GM21723 (cell line): ENCODE measurements around the gene SPTBN4.
A peak's percentile ranks its signal among the peaks of the same experiment; 100 is the strongest.
"Not testable (repeated sequence)": the region's sequence is repeated elsewhere in the genome, so short reads cannot be mapped to it uniquely, and the experiment has no call there.

Source experiments
- ATAC-seq: cut with Tn5 transposase; IDR thresholded peaks from one replicate; pipeline ENCODE4 v1.9.1; 2021; ENCODE audit warnings: mild to moderate bottlenecking, moderate library complexity; ENCODE audit not compliant: unreplicated experiment

SPTBN4 gene

DNA sequence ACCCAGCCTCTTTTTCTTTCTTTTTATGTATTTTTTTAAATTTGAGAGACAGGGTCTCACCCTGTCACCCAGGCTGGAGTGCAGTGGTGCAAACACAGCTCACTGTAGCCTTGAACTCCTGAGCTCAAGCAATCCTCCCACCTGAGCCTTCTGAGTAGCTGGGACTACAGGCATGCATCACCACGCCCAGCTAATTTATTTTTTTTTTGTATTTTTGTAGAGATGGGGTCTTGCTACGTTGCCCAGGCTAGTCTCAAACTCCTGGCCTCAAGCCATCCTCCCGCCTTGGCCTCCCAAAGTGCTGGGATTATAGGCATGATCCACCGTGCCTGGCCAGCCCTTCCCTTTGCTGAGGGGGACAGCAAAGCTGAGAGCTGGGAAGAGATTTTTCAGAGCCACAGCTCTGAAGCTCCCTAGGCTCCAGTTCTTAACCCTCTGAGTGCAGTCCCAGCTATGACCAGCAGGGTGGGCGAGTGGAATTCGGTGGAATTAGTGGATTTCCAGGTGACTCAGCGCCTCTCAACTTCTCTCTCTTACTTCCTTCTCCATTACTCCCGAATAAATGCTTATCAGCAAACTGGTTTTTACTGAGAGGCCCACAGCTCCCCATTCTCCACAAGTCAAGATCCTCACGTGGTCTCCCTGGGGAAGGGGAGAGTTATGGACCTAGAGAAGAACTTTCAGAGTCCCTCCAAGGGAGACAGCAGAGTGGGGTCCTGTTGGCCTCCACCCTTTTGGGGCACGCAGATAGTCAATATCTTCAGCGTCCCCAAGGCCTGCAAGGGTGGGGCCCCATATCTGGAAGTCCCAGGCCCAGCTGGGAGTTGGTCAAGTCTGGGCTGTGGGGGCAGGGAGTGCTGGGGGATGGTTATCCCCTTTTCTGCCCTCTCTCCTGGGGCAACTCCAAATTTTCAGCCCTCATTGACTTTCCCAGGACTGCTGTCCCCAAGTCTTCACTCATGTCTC is 2.5 kb upstream of the SPTBN4 start:
- no peak for ATAC-seq

DNA sequence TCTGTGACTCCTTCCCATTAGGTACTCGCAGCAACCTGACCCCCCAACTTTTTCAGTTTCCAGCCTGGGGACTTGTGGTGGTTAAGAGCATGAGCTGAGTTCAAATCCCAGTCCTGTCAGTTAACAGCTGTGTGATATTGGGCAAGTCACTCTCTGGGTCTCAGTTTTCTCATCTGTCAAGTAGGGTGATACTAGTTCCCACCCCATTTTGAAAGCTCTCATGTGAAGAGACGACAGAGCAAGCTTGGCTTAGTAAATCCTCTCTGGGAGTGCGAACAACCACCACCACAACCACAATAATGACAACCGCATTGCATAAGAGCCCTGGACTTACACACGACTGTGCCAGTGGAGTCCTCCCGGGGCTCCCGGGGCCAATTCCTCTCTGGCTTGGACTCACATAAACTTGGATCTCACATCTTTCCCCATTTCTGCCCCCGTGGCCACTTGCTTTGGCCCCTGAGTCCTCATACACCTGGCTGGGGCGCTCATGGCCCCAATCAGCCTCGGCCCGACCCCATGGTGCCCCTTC is 1.7 kb upstream of the SPTBN4 start:
- ATAC-seq: no peak

DNA sequence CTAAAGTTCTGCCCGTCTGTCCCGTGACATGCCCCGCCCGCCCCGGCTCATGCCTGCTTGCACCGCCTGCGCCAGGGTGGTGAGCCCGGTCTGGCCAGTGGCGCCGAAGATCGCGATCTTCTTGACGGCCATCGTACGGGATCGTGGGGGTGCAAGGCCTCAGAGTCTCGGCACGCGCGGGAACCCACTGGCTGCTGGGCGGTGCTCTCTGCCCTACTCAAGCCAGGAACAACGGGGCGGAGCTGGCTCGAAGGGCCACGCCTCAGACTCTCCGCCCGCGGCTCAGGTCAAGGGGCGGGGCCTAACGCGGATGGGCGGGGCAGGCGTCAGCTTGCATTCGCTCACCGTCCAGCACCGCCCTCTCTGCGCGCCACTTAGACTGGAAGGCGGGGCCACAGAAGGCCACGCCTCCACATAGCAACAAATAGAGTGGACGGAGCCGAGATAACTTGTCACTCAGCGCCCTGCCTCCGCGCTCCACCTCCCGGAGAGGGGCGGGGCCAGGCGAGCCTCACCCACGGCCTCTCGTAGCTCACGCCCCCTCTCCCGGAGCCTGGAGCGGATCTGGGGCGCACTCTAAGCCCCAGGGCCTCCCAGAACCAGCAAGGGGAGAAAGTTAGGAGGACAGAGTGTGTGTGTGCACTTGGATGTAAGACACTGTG is 1.1 kb upstream of the SPTBN4 start, which contains the start of gene BLVRB:
TSS of gene BLVRB (minus strand) at position 189 of the 662 bp plus-strand sequence. CDS start at position 132, 57 bp downstream.
- ATAC-seq: peak; percentile 89

DNA sequence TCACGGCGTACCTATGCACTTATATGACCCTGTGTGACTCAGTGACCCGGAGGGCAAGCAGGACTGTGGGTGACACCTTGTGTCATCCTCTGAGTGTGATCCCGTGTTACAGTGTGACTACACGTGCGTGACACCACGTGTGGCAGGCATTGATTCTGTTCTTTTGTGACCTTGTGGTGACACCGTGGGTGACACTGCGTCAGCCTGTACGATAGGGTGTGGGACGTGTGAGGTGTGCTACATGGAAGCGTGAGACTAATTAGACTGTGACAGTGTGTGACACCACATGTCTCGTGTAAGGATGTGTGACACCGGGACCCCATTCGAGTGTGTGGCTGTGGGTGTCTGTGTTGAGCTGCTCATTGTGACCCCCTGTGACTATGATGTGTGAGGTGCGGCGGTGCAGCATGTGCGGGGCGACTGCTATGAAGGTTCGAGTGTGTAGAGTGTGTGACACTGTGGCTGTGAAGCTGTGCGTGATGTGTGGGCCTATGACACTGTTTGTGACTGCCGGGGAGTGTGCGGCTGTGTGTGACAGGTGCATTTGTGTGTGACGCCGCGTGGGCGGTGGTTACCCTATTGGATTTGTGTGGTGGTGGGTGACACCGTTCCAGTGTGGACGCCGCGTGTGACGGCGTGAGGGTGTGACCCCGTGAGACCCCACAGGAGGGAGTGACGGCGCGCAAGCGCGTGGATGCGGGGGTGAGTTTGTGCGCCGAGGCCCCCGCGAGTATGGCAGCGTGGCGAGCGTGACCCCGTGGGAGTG is 399 bp upstream of the SPTBN4 start:
- peak; percentile 38 for ATAC-seq

DNA sequence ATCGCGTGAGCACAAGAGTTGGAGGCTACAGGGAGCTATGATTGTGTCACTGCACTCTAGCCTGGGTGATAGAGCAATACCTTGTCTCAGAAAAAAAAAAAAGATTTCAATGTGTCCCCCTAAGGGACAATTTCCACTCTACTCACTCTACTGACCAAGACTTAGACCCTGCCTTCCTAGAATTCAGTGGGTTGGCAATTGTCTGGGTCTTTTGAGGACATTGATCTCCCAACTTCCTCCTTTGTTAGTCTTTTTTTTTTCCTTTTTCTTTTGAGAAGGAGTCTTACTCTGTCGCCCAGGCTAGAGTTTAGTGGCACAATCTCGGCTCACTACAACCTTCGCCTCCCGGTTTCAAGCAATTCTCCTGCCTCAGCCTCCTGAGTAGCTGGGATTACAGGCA is 2.2 kb downstream of the SPTBN4 start:
- ATAC-seq: no peak

DNA sequence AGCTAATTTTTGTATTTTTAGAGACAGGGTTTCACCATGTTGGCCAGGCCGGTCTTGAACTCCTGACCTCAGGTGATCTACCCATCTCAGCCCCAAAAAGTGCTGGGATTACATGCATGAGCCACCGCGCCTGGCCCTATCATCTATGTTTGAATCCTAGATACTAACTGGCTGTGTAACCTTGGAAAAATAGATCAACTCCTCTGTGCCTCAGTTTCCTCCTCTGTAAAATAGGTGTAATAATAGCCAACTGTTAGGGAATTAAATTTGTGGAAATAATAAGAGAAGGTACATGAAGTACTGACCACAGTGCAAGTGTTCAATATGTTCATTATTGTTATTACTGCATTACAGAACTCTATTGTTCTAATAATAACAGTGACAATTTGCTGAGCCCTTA is 4.3 kb downstream of the SPTBN4 start:
- no peak for ATAC-seq

DNA sequence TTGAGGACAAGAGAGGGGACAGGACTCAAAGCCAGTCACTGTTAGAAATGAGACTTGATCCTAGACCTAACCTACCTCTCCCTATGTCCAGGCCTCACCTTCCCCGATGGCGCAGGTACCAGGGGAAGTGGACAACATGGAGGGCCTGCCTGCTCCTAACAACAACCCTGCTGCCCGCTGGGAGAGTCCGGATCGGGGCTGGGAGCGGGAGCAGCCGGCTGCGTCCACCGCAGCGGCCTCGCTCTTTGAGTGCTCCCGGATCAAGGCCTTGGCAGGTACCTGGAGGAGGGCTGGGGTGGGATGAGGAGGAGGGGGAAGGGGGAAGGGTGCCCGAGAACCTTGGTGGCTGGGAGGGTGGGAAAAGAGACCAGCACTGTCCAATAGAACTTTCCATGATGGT is 5.7 kb downstream of the SPTBN4 start:
- no peak for ATAC-seq

DNA sequence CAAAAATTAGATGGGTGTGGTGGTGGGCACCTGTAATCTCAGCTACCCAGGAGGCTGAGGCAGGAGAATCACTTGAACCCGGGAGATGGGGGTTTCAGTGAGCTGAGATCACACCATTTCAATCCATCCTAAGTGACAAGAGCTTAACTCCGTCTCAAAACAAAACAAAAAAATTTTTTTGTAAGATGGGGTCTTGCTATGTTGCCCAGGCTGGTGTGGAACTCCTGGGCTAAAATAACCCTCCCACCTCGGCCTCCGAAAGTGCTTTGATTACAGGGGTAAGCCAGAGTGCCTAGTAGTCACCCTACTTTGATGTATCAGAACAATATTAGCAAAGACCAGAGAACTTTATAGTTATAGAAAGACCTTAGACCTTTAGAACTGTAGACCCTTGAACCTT is 7.9 kb downstream of the SPTBN4 start:
- ATAC-seq: no peak

DNA sequence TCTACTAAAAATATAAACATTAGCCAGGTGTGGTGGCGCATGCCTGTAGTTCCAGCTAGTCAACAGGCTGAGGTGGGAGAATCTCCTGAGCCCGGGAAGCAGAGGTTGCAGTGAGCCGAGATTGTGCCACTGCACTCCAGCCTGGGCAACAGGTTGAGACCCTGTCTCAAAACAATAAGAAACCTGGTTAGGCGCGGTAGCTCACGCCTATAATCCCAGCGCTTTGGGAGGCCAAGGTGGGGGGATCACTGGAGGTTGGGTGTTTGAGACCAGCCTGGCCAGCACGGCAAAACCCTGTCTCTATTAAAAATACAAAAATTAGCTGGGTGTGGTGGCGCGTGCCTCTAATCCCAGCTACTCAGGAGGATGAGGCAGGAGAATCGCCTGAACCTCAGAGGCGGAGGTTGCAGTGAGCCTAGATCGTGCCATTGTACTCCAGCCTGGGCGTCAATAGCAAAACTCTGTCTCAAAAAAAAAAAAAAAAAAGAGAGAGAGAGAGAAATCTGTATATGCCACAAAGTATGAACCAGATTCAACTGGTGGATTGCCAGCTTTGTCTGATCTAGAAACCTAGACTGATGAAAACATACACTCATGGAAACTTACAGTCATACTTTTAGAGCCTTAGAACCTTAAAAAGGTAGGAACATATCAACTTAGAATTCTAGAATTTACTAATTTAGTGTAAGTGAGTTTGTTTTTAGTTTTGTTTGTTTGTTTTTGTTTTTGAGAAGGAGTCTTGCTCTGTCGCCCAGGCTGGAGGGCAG is 9.3 kb downstream of the SPTBN4 start:
- not testable (repeated sequence) for ATAC-seq

DNA sequence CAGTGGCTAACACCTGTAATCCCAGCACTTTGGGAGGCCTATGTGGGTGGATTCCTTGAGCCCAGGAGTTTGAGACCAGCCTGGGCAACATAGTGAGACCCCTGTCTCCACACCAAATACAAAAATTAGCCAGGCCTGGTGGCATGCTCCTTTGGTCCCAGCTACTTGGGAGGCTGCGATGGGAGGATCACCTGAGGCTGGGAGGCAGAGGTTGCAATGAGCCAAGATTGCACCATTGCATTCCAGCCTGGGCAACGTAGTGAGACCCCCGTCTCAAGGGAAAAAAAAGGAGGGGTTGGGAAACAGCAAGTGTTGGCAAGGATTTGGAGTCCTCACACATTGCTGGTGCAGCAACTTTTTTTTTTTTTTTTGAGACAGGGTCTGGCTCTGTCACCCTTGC is 19.2 kb downstream of the SPTBN4 start:
- ATAC-seq: no peak

DNA sequence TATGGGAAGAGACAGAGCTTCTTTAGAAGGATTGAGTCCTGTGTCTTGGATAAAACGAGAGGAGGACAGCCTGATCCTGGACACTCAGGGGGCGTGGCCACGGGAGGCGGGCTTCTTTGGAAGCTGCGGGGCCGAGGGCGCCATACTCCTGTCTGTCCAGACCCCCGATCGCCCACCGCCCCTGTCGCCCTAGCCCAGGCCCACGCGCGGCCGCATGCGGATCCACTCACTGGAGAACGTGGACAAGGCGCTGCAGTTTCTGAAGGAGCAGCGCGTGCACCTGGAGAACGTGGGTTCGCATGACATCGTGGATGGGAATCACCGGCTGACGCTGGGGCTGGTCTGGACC is 23.1 kb downstream of the SPTBN4 start:
- ATAC-seq: no peak

DNA sequence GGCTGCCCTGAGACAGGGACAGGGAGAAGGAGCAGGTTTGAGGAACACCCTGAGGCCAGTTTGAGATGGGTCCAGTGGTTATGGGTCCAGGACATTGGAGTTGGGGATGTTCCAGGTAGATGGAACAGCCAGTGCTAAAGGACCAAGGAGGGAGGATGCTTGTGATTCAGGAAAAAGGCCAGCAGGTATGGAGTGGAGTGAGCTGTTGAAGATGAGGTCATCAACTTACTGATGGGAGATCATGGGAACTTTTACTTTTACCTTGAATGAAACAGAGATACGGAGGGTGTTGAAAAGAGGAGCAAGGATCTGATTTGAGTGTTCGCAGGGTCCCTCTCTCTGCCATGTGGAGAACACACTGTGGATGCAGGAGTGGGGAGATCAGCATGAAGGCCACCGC is 25.5 kb downstream of the SPTBN4 start:
- no peak for ATAC-seq

DNA sequence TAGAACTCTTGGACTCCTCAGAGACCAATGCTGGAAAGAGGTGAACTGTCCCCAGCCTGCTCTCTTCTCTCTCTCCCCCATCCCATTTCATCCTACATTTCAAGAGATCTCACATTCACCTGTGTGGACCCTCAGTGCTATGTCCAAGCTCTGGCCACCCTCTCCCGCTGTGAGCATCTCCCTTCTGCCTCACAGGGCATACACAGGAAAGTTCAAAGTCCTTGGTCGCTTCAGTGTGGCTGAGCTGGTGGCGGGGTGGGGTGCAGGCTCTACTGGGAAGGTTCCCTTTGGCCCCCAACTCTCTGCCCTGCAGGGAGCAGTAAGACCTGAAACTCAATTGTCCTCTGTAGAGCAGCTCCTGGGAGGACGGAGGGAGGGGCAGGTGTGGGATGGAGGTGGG is 27.0 kb downstream of the SPTBN4 start:
- ATAC-seq: no peak

DNA sequence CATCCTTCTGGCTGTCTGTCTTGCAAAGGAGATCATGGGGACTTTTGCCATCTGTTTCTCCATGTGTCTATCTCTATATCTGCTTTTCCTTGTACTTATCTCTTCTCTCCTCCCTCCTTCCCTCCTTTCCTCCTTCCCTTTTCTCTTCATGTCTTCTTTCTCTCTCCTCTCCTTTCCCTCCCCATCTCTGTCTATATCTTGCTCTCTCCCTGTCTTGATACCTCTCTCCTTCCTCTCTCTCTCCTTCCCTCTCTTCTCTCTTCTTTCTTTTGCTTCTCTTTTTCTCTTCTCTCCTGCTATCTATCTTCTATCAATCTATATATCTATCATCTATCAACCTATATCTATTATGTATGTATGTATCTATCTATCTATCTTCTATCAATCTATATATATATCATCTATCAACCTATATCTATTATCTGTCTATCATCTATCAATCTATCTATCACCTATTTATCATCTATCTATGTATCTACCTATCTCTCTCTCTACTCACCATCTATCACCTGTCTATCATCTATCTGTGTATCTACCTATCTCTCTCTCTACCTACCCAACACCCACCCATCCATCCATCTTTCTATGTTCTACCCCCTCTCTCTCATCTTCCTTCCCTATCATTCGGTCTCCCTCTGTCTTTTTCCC is 27.5 kb downstream of the SPTBN4 start:
- no peak for ATAC-seq

DNA sequence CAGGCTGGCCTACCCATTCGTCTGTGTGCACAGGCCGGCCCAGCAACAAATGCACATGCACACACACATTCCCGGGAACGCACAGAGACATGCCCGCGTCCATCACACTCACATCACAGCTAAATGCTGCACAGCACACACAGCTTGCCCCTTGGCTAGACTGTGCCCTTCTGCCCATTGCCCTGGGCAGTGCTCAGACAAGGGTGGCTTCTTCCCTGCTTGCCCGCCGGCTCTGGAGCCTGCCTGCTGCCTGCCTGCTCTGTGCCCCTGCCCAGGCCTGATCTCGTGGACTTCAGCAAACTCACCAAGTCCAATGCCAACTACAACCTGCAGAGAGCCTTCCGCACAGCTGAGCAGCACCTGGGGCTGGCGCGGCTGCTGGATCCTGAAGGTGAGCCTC is 30.4 kb downstream of the SPTBN4 start:
- ATAC-seq: no peak

DNA sequence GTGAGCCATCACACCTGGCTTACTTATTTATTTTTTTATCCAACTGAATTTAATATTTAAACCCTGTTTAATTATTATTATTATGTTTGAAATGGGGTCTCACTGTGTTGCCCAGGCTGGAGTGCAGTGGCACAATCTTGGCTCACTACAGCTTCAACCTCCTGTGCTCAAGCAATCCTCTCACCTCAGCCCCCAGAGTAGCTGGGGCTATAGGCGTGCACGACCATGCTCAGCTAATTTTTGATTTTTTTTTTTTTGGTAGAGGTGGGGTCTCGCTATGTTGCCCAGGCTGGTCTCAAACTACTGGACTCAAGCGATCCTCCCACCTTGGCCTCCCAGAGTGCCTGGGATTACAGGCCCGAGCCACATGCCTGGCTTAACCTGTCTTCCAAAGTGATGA is 32.5 kb downstream of the SPTBN4 start:
- ATAC-seq: no peak

DNA sequence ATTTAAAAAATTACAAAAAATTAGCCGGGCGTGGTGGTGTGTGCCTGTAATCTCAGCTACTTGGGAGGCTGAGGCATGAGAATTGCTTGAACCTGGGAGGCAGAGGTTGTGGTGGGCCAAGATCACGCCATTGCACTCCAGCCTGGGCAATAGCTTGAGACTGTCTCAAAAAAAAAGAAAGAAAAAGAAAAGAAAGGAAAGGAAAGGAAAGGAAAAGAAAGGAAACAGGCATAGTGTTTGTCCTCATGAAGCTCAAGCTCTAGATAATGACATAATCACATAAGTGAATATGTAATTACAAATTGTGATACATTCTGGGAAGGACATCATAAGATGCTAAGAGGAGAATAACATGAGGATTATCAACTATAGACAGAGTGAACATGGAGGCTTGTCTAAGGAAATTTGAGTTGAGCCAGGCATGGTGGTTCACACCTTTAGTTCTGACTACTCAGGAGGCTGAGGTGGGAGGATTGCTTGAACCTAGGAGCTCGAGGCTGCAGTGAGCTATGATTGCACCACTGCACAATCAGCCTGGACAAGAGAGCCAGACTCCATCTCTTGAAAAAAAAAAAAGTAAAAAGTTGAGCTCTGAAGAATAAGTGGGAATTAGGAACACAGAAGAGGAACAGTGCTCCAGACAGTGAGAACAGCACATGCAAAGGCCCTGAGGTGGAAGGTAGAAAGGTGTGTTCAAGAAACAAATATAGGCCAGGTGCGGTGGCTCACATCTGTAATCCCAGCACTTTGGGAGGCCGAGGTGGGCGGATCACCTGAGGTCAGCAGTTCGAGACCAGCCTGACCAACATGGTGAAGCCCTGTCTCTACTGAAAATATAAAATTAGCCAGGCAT is 34.1 kb downstream of the SPTBN4 start:
- not testable (repeated sequence) for ATAC-seq

DNA sequence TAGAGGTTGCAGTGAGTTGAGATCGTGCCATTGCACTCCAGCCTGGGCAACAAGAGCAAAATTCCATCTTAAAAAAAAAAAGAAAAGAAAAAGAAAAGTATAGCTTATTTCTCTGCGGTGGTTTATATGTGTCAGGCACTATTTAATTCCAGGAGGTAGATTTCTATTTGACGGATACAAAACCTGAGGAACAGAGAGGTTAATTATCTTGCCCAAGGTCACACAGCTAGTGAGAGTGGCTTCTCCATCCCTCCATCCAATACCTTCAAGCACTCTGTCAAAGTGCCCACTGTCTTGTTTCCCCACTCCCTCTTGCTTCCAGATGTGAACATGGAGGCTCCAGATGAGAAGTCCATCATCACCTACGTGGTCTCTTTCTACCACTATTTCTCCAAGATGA is 34.8 kb downstream of the SPTBN4 start:
- ATAC-seq: no peak

DNA sequence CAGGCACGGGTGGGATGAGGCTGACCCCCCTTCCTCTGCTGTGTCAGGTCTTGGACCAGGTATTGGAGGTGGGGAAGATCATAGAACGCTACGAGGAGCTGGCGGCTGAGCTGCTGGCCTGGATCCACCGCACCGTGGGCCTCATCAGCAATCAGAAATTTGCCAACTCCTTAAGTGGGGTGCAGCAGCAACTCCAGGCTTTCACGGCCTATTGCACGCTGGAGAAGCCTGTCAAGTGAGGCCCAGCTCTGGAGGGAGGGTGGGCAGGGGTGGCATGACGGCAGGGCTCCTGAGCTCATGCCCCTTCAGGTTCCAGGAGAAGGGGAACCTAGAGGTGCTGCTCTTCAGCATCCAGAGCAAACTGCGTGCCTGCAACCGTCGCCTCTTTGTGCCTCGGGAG is 35.3 kb downstream of the SPTBN4 start:
- no peak for ATAC-seq
